WTC11 (cell line): ENCODE data around the gene RNU5B-1. TPM values are rescaled to one million over a fixed set of nuclear protein-coding genes. Genes with fewer than 3 reads are reported as not detected.

Experiments
- ATAC-seq: fragments of 200-7000 bp; cut with Tn5 transposase; 2 replicates; pipeline ENCODE4 v1.10.0; 2021; ENCODE audit warnings: mild to moderate bottlenecking, moderate library complexity
- Bru-seq: library from RNA; stranded (reverse); fragments of 400-500 nt; gene quantifications from one replicate; lab custom pipeline; 2021; lab: Mats Ljungman, UMichigan
- CTCF ChIA-PET: fragments of 300-600 bp; sonication (Branson Sonifier 250); formaldehyde crosslinking; loops from one replicate; lab custom pipeline; 2021; ENCODE audit warnings: antibody characterized with exemption; lab: Charles Lee
- POLR2A ChIA-PET: fragments of 350-600 bp; sonication (Branson Sonifier 250); formaldehyde crosslinking; loops from one replicate; lab custom pipeline; 2021; ENCODE audit warnings: antibody characterized with exemption; lab: Charles Lee
- DNase-seq: peaks from one replicate; pipeline ENCODE4 v3.0.0; 2021; ENCODE audit warnings: low spot score
- H3K27ac Mint-ChIP-seq: 2 replicates; pipeline ENCODE4 v1.8.0; 2021; ENCODE audit warnings: mixed read lengths
- H3K27me3 Mint-ChIP-seq: 2 replicates; pipeline ENCODE4 v1.8.0; 2021; ENCODE audit warnings: low read depth, mild to moderate bottlenecking, moderate library complexity, mixed read lengths
- H3K36me3 Mint-ChIP-seq: 2 replicates; pipeline ENCODE4 v1.8.0; 2021; ENCODE audit warnings: mixed read lengths
- H3K4me1 Mint-ChIP-seq: 2 replicates; pipeline ENCODE4 v1.8.0; 2022; ENCODE audit warnings: mixed read lengths
- H3K4me3 Mint-ChIP-seq: 2 replicates; pipeline ENCODE4 v1.8.0; 2021; ENCODE audit warnings: mild to moderate bottlenecking, moderate library complexity, mixed read lengths
- H3K9me3 Mint-ChIP-seq: 2 replicates; pipeline ENCODE4 v1.8.0; 2021; ENCODE audit warnings: mixed read lengths
- ATF3 ChIP-seq: sonication (generic); formaldehyde crosslinking; conservative IDR thresholded peaks from 2 replicates; pipeline ENCODE4 v1.8.1; 2022; ENCODE audit warnings: mild to moderate bottlenecking, missing genetic modification reagents
- CBFB ChIP-seq: sonication (generic); formaldehyde crosslinking; IDR thresholded peaks from 2 replicates; pipeline ENCODE4 v1.8.1; 2022; ENCODE audit warnings: mild to moderate bottlenecking, low read depth, missing genetic modification reagents
- CREB1 ChIP-seq: sonication (generic); formaldehyde crosslinking; IDR thresholded peaks from 2 replicates; pipeline ENCODE4 v1.8.0; 2023; ENCODE audit warnings: mild to moderate bottlenecking, missing genetic modification reagents
- E2F1 ChIP-seq: sonication (generic); formaldehyde crosslinking; IDR thresholded peaks from 2 replicates; pipeline ENCODE4 v1.8.0; 2022; ENCODE audit warnings: mild to moderate bottlenecking, missing genetic modification reagents
- ELF4 ChIP-seq: sonication (generic); formaldehyde crosslinking; IDR thresholded peaks from 2 replicates; pipeline ENCODE4 v1.8.1; 2022; ENCODE audit warnings: low read depth, mild to moderate bottlenecking, moderate library complexity, missing genetic modification reagents
- ERG ChIP-seq: fragments of 250-450 bp; sonication (Bioruptor Pico); IDR thresholded peaks from 2 replicates; pipeline ENCODE4 v1.8.0; 2021; ENCODE audit warnings: mild to moderate bottlenecking
- FOXJ3 ChIP-seq: sonication (generic); formaldehyde crosslinking; IDR thresholded peaks from 2 replicates; pipeline ENCODE4 v1.9.0; 2021; ENCODE audit warnings: missing genetic modification reagents, mild to moderate bottlenecking, borderline replicate concordance
- GABPB1 ChIP-seq: sonication (generic); formaldehyde crosslinking; IDR thresholded peaks from 2 replicates; pipeline ENCODE4 v1.8.1; 2023; ENCODE audit warnings: mild to moderate bottlenecking, missing genetic modification reagents
- IRF2 ChIP-seq: sonication (generic); formaldehyde crosslinking; IDR thresholded peaks from 2 replicates; pipeline ENCODE4 v1.8.0; 2022; ENCODE audit warnings: low read depth, missing genetic modification reagents, borderline replicate concordance
- JAZF1 ChIP-seq: fragments of 250-450 bp; sonication (Bioruptor Pico); IDR thresholded peaks from 2 replicates; pipeline ENCODE4 v1.9.0; 2021; ENCODE audit warnings: moderate library complexity, mild to moderate bottlenecking, inconsistent platforms
- MXD4 ChIP-seq: fragments of 250-450 bp; sonication (Bioruptor Pico); IDR thresholded peaks from 2 replicates; pipeline ENCODE4 v1.8.0; 2021; ENCODE audit warnings: mild to moderate bottlenecking, moderate library complexity, borderline replicate concordance
- NFE2L1 ChIP-seq: sonication (generic); formaldehyde crosslinking; IDR thresholded peaks from 2 replicates; pipeline ENCODE4 v1.8.1; 2023; ENCODE audit warnings: missing genetic modification reagents
- OVOL2 ChIP-seq: fragments of 250-450 bp; sonication (Bioruptor Pico); IDR thresholded peaks from 2 replicates; pipeline ENCODE4 v1.9.0; 2021; ENCODE audit warnings: mild to moderate bottlenecking, borderline replicate concordance
- PRRX2 ChIP-seq: fragments of 250-450 bp; sonication (Bioruptor Pico); IDR thresholded peaks from 2 replicates; pipeline ENCODE4 v1.8.0; 2021; ENCODE audit warnings: mild to moderate bottlenecking
- RELA ChIP-seq: sonication (generic); formaldehyde crosslinking; IDR thresholded peaks from 2 replicates; pipeline ENCODE4 v1.8.1; 2022; ENCODE audit warnings: missing genetic modification reagents, mild to moderate bottlenecking, borderline replicate concordance
- RORB ChIP-seq: fragments of 250-450 bp; sonication (Bioruptor Pico); IDR thresholded peaks from 2 replicates; pipeline ENCODE4 v1.9.0; 2021; ENCODE audit warnings: mild to moderate bottlenecking
- SMAD4 ChIP-seq: sonication (generic); formaldehyde crosslinking; IDR thresholded peaks from 2 replicates; pipeline ENCODE4 v1.8.0; 2022; ENCODE audit warnings: mild to moderate bottlenecking, missing genetic modification reagents
- SOX15 ChIP-seq: fragments of 250-450 bp; sonication (Bioruptor Pico); IDR thresholded peaks from 2 replicates; pipeline ENCODE4 v1.9.0; 2021; ENCODE audit warnings: mild to moderate bottlenecking
- ZBTB43 ChIP-seq: sonication (generic); formaldehyde crosslinking; IDR thresholded peaks from 2 replicates; pipeline ENCODE4 v1.8.1; 2023; ENCODE audit warnings: mild to moderate bottlenecking, missing genetic modification reagents
- ZMAT4 ChIP-seq: fragments of 250-450 bp; sonication (Bioruptor Pico); IDR thresholded peaks from 2 replicates; pipeline ENCODE4 v1.9.0; 2021; ENCODE audit warnings: mild to moderate bottlenecking
- ZNF281 ChIP-seq: sonication (generic); formaldehyde crosslinking; IDR thresholded peaks from 2 replicates; pipeline ENCODE4 v1.8.0; 2023; ENCODE audit warnings: mild to moderate bottlenecking, missing genetic modification reagents
- ZNF317 ChIP-seq: sonication (generic); formaldehyde crosslinking; IDR thresholded peaks from 2 replicates; pipeline ENCODE4 v1.8.1; 2023; ENCODE audit warnings: low read depth, mild to moderate bottlenecking, moderate library complexity, missing genetic modification reagents, borderline replicate concordance
- long read RNA-seq, 3 experiments: library from RNA in 1 of 3; library from capped mRNA in 1 of 3; library from polyadenylated mRNA in 1 of 3; unstranded in 2 of 3; stranded (forward) in 1 of 3; transcript quantifications; one replicate each; pipeline ENCODE4 v2.0.0, GENCODE V29; 2021
- total RNA-seq: library from RNA; stranded (reverse); gene quantifications from 3 replicates; pipeline ENCODE4 v1.2.3, GENCODE V29; 2021
- TF ChIP-seq, protein P1 (sequence below): fragments of 250-450 bp; sonication (Bioruptor Pico); IDR thresholded peaks from 2 replicates; pipeline ENCODE4 v1.9.0; 2021; ENCODE audit warnings: mild to moderate bottlenecking, borderline replicate concordance

RNU5B-1 gene
- total RNA-seq = 9.7 to 10.4 TPM in 2 of 3 replicates, not detected in the other
- Bru-seq, nascent RNA = percentile 73 among the genes with signal in this experiment
- long read RNA-seq, experiment 1 = 0 reads
- long read RNA-seq, experiment 2 = 0 reads
- long read RNA-seq, experiment 3 = 0 reads

DNA sequence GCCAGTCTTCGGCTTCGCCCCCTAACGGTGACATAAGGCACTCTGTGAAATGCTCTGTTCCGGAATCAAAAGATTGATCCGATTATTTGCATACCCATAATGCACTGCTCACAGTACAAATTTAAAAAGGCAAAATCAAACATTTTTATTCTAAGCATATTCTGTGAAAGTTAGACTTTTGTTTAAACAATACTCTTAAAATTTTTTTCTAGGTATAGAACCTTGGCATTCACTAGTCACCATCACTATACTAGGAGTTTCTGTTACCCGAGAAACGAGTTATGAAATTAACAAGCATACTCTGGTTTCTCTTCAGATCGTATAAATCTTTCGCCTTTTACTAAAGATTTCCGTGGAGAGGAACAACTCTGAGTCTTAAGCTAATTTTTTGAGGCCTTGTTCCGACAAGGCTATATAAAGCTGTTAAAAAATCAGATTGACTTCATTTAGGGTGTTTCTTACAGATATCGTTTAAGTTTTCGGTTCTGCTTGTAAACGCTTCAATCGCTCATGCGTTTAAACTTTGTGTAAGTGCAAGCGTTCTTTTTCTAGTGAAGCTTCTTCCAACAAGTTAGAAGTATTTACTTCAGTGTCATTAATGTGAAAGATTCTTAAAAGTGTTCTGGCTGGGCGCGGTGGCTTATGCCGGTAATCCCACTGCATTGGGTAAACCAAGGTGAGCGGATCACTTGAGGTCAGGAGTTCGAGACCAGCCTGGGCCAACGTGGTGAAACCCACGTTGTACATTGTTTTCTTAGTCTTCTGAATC is at the start of gene RNU5B-1:
Gene RNU5B-1, plus strand, starts transcription at position 297 of the 769 bp plus-strand sequence.
- Mint-ChIP-seq H3K27me3 (no peaks in the 10 kb centered on the region), H3K36me3 (no peaks in the 10 kb centered on the region), H3K4me1 (peaks cover 24% of the 10 kb centered on the region), H3K9me3 (peaks cover 6% of the 10 kb centered on the region), H3K27ac (peak within 1 kb of the TSS; percentile 99), H3K4me3 (peak within 1 kb of the TSS; percentile 81)
- ChIA-PET POLR2A (interaction anchor here (0.6 to 2.4 kb wide), 15 partner anchors 9 to 565 kb away, joined by 3 to 16 read pairs (median 3); partner anchors contain the start of genes CLPX, PARP16, RAB11A and RNU5A-1), CTCF (interaction anchor here (0.6 to 1.3 kb wide), 8 partner anchors 14 to 203 kb away, joined by 3 to 6 read pairs (median 4); partner anchors contain the start of gene PARP16)
- DNase-seq (peak; percentile 67), ATAC-seq (peak; percentile 75)
- TF ChIP-seq E2F1 (CRISPR knock-in tag) (peak; percentile 75; the same call in 1 of the 2 replicates), NFE2L1 (CRISPR knock-in tag) (peak; percentile 62; the same call in 1 of the 2 replicates), SMAD4 (peak; percentile 69; the same call in 1 of the 2 replicates), ZMAT4 (CRISPR knock-in tag) (peak; percentile 96), MXD4 (CRISPR knock-in tag) (no peak), PRRX2 (CRISPR knock-in tag) (peak; percentile 96), JAZF1 (CRISPR knock-in tag) (peak; percentile 74; the same call in 1 of the 2 replicates), OVOL2 (CRISPR knock-in tag) (peak; percentile 88), ZNF317 (CRISPR knock-in tag) (0 out of 2 replicates have a peak, but pooled peaks have one; percentile 25), RORB (CRISPR knock-in tag) (peak; percentile 97), GABPB1 (no peak), CREB1 (CRISPR knock-in tag) (peak; percentile 56; the same call in 1 of the 2 replicates), FOXJ3 (CRISPR knock-in tag) (peak; percentile 80), ZBTB43 (CRISPR knock-in tag) (peak; percentile 92), CBFB (0 out of 2 replicates have a peak, but pooled peaks have one; percentile 75), IRF2 (no peak), RELA (CRISPR knock-in tag) (no peak), ELF4 (CRISPR knock-in tag) (peak; percentile 89; the same call in 1 of the 2 replicates), ZNF281 (CRISPR knock-in tag) (no peak), ERG (CRISPR knock-in tag) (peak; percentile 95), ATF3 (CRISPR knock-in tag) (no peak), SOX15 (CRISPR knock-in tag) (peak; percentile 96)
- TF ChIP-seq, protein P1, sequence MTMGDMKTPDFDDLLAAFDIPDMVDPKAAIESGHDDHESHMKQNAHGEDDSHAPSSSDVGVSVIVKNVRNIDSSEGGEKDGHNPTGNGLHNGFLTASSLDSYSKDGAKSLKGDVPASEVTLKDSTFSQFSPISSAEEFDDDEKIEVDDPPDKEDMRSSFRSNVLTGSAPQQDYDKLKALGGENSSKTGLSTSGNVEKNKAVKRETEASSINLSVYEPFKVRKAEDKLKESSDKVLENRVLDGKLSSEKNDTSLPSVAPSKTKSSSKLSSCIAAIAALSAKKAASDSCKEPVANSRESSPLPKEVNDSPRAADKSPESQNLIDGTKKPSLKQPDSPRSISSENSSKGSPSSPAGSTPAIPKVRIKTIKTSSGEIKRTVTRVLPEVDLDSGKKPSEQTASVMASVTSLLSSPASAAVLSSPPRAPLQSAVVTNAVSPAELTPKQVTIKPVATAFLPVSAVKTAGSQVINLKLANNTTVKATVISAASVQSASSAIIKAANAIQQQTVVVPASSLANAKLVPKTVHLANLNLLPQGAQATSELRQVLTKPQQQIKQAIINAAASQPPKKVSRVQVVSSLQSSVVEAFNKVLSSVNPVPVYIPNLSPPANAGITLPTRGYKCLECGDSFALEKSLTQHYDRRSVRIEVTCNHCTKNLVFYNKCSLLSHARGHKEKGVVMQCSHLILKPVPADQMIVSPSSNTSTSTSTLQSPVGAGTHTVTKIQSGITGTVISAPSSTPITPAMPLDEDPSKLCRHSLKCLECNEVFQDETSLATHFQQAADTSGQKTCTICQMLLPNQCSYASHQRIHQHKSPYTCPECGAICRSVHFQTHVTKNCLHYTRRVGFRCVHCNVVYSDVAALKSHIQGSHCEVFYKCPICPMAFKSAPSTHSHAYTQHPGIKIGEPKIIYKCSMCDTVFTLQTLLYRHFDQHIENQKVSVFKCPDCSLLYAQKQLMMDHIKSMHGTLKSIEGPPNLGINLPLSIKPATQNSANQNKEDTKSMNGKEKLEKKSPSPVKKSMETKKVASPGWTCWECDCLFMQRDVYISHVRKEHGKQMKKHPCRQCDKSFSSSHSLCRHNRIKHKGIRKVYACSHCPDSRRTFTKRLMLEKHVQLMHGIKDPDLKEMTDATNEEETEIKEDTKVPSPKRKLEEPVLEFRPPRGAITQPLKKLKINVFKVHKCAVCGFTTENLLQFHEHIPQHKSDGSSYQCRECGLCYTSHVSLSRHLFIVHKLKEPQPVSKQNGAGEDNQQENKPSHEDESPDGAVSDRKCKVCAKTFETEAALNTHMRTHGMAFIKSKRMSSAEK (CRISPR knock-in tag) = peak; percentile 97
